GM06990 (cell line): ENCODE measurements around the gene SASH1.

ENCODE experiments used
- DNase-seq: peaks from one replicate; pipeline ENCODE4 v3.0.0-alpha.2; 2011; ENCODE audit not compliant: insufficient read length; ENCODE audit errors: extremely low read depth
- H3K27me3 ChIP-seq: replicated peaks from 2 replicates; pipeline ENCODE4 v1.6.0; 2011; ENCODE audit warnings: low read length; ENCODE audit not compliant: control insufficient read depth, insufficient read depth
- H3K36me3 ChIP-seq: 2 replicates; pipeline ENCODE4 v1.5.1; 2011; ENCODE audit warnings: low read length; ENCODE audit not compliant: control insufficient read depth, insufficient read depth
- H3K4me3 ChIP-seq: replicated peaks from 2 replicates; pipeline ENCODE4 v1.5.1; 2011; ENCODE audit warnings: low read depth, mild to moderate bottlenecking, control low read depth, low read length
- TF ChIP-seq, protein P1 (sequence below): IDR thresholded peaks from 2 replicates; pipeline ENCODE4 v1.5.1; 2011; ENCODE audit warnings: low read length, control low read depth, mild to moderate bottlenecking, inconsistent platforms; ENCODE audit not compliant: insufficient read depth, poor library complexity, severe bottlenecking

Gene SASH1

DNA sequence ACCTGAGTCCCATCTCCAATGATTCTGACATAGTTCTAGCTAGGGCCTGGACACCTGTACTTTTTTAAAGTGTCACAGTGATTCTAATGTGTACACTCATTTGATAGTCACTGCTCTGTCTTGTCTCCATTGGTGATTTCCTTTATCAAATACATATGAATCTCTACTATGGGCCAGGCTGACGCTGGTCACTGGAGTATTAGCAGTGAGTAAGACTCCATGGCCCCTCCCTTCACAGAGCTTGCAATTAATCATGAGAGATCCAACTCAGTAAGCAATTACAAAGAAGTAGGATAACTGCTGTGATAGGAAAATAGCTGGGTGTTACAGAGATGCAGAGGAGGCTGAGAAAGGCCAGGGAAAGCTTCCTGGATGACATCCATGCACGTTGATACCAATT lies 19.3 kb upstream of the SASH1 start:
- TF ChIP-seq, protein P1, sequence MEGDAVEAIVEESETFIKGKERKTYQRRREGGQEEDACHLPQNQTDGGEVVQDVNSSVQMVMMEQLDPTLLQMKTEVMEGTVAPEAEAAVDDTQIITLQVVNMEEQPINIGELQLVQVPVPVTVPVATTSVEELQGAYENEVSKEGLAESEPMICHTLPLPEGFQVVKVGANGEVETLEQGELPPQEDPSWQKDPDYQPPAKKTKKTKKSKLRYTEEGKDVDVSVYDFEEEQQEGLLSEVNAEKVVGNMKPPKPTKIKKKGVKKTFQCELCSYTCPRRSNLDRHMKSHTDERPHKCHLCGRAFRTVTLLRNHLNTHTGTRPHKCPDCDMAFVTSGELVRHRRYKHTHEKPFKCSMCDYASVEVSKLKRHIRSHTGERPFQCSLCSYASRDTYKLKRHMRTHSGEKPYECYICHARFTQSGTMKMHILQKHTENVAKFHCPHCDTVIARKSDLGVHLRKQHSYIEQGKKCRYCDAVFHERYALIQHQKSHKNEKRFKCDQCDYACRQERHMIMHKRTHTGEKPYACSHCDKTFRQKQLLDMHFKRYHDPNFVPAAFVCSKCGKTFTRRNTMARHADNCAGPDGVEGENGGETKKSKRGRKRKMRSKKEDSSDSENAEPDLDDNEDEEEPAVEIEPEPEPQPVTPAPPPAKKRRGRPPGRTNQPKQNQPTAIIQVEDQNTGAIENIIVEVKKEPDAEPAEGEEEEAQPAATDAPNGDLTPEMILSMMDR, result no peak
- DNase-seq, result no peak
- Histone ChIP-seq H3K36me3 (no peaks in the 10 kb centered on the region), H3K27me3 (no peaks in the 10 kb centered on the region), H3K4me3 (no peak overlapping the region)

DNA sequence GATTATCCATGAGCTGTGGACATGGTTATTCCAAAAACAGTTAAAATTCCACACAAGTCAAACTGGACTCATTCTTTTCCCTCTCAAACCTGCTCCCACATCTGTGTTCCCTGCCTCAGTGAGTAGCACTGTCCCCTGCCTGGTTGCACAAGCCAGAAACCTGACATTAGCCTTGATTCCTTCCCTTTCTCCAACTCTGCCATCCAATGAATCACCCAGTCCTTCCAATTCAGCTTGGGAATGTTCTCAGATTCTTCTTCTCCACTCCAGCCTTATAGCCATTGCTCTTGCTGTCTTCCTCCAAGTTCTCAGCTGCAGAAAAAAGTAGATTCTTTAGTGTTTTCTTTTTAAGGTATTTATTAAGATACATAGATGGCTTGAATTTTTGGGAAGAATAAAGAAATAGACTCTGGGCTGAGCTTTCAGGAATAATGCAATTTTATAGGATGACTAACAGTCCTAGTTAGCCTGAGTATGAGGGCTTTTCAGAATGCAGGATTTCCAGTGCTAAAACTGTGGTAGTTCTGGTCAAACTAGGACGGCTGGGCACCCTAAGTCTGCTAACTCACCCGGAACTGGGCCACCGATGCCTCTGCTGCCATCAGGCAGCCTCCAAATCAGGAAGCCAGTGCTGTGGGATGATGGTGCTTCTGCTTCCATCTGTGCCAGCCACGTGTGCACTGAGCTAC lies 18.2 kb upstream of the SASH1 start:
- DNase-seq, result no peak
- Histone ChIP-seq H3K4me3 (no peak overlapping the region), H3K27me3 (no peaks in the 10 kb centered on the region), H3K36me3 (no peaks in the 10 kb centered on the region)
- TF ChIP-seq, protein P1, result no peak

GRCh38 chr6:148325316-148326068 lies 17.1 kb upstream of the SASH1 start:
- no peaks in the 10 kb centered on the region for H3K27me3 ChIP-seq
- H3K4me3 ChIP-seq, result no peak overlapping the region
- TF ChIP-seq, protein P1, result no peak
- no peak for DNase-seq
- H3K36me3 ChIP-seq, result no peaks in the 10 kb centered on the region

DNA sequence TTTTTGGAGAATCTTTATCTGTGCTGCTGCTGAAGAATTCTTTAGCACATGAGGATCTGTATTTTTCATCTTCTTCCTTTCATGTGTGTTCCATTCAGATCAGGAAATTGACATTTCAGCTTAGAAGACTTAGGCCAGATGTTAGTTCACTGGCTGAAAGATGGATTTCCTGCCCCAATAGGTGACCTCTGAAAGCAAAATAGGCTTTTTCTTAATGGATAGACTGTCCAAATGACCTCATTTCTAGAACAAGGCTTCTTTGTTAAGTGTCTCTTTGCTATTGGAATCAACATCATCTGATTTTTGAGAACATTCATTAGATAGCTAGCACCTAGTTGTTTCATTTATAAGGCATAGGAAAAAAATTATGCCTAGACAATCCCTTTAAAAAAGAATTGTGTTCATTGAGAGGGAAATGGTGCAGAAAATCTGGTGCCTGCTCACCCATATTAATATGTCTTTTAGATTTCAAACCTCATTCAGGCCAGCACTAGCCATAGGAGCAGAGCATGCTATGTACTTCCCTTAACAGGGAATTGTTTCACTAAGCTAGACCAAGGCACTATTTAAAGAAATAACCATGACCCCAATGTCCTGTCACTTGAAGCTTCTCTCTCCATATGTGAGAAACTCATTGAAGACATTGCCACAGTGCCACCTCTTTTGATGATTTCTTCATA lies 13.6 kb upstream of the SASH1 start:
- no peaks in the 10 kb centered on the region for H3K27me3 ChIP-seq
- no peak overlapping the region for H3K4me3 ChIP-seq
- no peak for DNase-seq
- TF ChIP-seq, protein P1, result no peak
- no peaks in the 10 kb centered on the region for H3K36me3 ChIP-seq

DNA sequence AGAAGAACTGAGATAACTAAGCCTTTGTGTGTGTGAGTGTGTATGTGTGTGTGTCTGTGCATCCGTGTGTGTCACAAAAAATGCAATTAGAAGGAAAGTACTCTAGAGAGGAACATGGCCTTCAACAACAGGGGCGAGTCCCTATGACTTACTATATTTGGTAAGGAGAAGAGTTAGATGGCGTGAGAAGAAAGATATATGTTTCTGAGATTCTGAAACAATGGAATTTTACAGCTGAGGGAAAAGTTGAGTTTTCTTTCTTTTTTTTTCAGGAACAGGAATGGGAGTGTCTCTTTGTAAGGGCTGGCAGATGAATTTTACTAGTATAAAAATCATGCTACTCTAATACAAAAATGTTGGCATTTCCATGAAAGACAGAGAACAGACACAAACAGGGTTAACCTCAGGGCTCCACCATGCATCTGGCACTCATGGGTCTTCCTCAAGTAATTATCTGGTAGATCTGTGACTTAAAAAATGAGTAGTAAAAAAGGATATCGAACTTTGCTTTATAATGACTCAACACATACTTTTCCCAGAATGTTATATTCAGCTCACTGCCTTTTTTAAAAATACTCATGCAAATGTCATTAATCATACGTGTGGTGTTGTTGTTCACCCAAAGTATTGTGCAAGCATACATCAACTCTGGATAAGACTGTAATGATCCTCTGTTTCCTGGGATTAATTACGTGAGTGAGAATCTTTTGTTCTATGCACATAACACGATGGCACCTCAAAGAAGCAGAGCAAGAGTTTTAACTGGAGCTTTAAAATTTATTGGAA lies 12.8 kb upstream of the SASH1 start:
- TF ChIP-seq, protein P1, result no peak
- no peak overlapping the region for H3K4me3 ChIP-seq
- no peak for DNase-seq

More for the DNA sequence above, 12.8 kb upstream of the SASH1 start:
- no peaks in the 10 kb centered on the region for H3K27me3 ChIP-seq
- no peaks in the 10 kb centered on the region for H3K36me3 ChIP-seq
